Measurements from ENCODE around the gene RTN4RL1. TPM values are rescaled to one million over a fixed set of nuclear protein-coding genes. Genes with fewer than 3 reads are reported as not detected.

The RTN4RL1 gene
- total RNA-seq, 4 donors from 2014 or later = 7.3 to 12.6 (median 7.8) TPM

GRCh38 chr17:2049333-2050299 is 24.5 kb upstream of the RTN4RL1 start:
- Histone ChIP-seq H3K27me3 (peaks cover 0 to 12% of the 10 kb centered on the region in 2 donors), H3K4me3 (peak overlapping the region; percentile 59 to 89 (median 74)), H3K4me1 (peaks cover 3 to 53% (median 30%) of the 10 kb centered on the region in 4 donors), H3K36me3 (peaks cover 0 to 3% (median 0%) of the 10 kb centered on the region in 3 donors), H3K9me3 (no peaks in the 10 kb centered on the region), H3K27ac (peak overlapping the region; percentile 48 to 89 (median 58))
- 5 to 15% methylated on average over 7 to 49 of the region's 104 CpGs for WGBS, 2 donors
- peak; percentile 79 to 82 for DNase-seq (ENCODE audit: low spot score in 2 of 2)
- TF ChIP-seq POLR2A (IDR thresholded peaks at IDR 0.05) (peak in 1 of 2 donors; percentile 67), CTCF (IDR thresholded peaks at IDR 0.05) (no peak), EP300 (IDR thresholded peaks at IDR 0.05) (peak in 1 of 2 donors; percentile 22)

DNA sequence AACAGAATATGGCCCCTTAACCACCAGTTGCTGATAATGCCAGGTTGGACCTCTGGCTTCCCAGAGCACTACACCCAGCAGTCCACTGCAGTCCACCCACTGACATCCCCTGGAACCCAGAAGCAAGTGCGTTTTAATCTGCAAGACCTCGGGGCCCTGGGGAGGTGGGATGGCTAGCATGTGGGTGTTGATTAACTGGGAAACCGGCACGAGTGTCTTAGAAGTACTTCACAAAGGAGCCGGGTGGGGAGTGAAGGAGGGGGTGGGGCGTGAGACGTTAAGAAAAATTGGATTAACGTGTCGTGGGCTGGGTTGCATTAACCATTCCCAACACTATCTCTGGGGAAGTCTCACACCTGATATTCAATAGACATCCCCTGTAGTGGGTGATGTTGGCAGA is 23.7 kb upstream of the RTN4RL1 start:
- Histone ChIP-seq H3K4me3 (peak overlapping the region in 2 of 4 donors; percentile 71 to 89), H3K27me3 (peaks cover 0 to 9% of the 10 kb centered on the region in 2 donors), H3K27ac (peak overlapping the region in 1 of 4 donors; percentile 89), H3K4me1 (peaks cover 3 to 53% (median 22%) of the 10 kb centered on the region in 4 donors), H3K9me3 (no peaks in the 10 kb centered on the region), H3K36me3 (peaks cover 0 to 11% (median 0%) of the 10 kb centered on the region in 3 donors)
- WGBS, 2 donors = 8 to 11% methylated on average over 9 of the region's 9 CpGs
- DNase-seq (ENCODE audit: low spot score in 2 of 2) = no peak
- no peak for TF ChIP-seq EP300 (IDR thresholded peaks at IDR 0.05)
- no peak for TF ChIP-seq POLR2A (IDR thresholded peaks at IDR 0.05)

DNA sequence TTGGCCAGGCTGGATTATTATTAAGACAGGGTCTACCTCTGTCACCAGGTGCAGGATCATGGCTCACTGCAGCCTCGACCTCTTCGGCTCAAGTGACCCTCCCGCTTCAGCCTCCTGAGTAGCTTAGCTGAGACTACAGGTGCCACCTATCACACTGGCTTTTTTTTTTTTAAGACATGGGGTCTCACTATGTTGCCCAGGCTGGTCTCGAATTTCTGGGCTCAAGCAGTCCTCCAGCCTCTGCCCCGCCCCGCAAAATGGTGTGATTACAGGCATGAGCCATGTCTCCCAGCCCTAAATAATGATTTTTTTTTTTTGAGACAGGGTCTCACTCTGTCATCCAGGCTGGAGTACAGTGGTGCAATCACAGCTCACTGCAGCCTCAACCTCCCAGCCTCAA is 22.5 kb upstream of the RTN4RL1 start:
- Histone ChIP-seq H3K27me3 (peaks cover 0 to 9% of the 10 kb centered on the region in 2 donors), H3K4me1 (peaks cover 3 to 56% (median 28%) of the 10 kb centered on the region in 4 donors), H3K27ac (no peak overlapping the region), H3K4me3 (no peak overlapping the region), H3K9me3 (no peaks in the 10 kb centered on the region), H3K36me3 (peaks cover 0 to 22% (median 0%) of the 10 kb centered on the region in 3 donors)
- TF ChIP-seq POLR2A (IDR thresholded peaks at IDR 0.05) = no peak
- no peak for TF ChIP-seq CTCF (IDR thresholded peaks at IDR 0.05)
- TF ChIP-seq EP300 (IDR thresholded peaks at IDR 0.05) = no peak
- 87 to 93% methylated on average over 6 of the region's 6 CpGs for WGBS, 2 donors
- no peak for DNase-seq (ENCODE audit: low spot score in 2 of 2)

- no peak for DNase-seq (ENCODE audit: low spot score in 2 of 2)
- H3K27ac ChIP-seq = no peak overlapping the region
- no peak overlapping the region for H3K4me3 ChIP-seq
- H3K36me3 ChIP-seq = peaks cover 0 to 35% (median 0%) of the 10 kb centered on the region in 3 donors
- peaks cover 0 to 48% (median 26%) of the 10 kb centered on the region in 4 donors for H3K4me1 ChIP-seq
- 87 to 93% methylated on average over 5 of the region's 5 CpGs for WGBS, 2 donors
- no peaks in the 10 kb centered on the region for H3K27me3 ChIP-seq
- no peaks in the 10 kb centered on the region for H3K9me3 ChIP-seq
- TF ChIP-seq POLR2A (IDR thresholded peaks at IDR 0.05) (no peak), CTCF (IDR thresholded peaks at IDR 0.05) (no peak), EP300 (IDR thresholded peaks at IDR 0.05) (no peak)
Observed at GRCh38 chr17:2044263-2044894, 19.2 kb upstream of the RTN4RL1 start.

GRCh38 chr17:2043785-2044184 is 18.7 kb upstream of the RTN4RL1 start:
- DNase-seq (ENCODE audit: low spot score in 2 of 2) = no peak
- Histone ChIP-seq H3K27ac (no peak overlapping the region), H3K36me3 (peaks cover 0 to 38% (median 0%) of the 10 kb centered on the region in 3 donors), H3K27me3 (no peaks in the 10 kb centered on the region), H3K4me3 (no peak overlapping the region), H3K9me3 (no peaks in the 10 kb centered on the region), H3K4me1 (peaks cover 0 to 42% (median 20%) of the 10 kb centered on the region in 4 donors)
- WGBS, 2 donors = 80 to 84% methylated on average over 6 of the region's 6 CpGs
- no peak for TF ChIP-seq EP300 (IDR thresholded peaks at IDR 0.05)
- no peak for TF ChIP-seq POLR2A (IDR thresholded peaks at IDR 0.05)
- no peak for TF ChIP-seq CTCF (IDR thresholded peaks at IDR 0.05)

Measured in tibial nerve (tissue), 4 donors.